Measurements from ENCODE around the gene CCL1. TPM values are rescaled to one million over a fixed set of nuclear protein-coding genes. Genes with fewer than 3 reads are reported as not detected.

CCL1 gene
- total RNA-seq, 1 donor from 2014 or later, result not detected

DNA sequence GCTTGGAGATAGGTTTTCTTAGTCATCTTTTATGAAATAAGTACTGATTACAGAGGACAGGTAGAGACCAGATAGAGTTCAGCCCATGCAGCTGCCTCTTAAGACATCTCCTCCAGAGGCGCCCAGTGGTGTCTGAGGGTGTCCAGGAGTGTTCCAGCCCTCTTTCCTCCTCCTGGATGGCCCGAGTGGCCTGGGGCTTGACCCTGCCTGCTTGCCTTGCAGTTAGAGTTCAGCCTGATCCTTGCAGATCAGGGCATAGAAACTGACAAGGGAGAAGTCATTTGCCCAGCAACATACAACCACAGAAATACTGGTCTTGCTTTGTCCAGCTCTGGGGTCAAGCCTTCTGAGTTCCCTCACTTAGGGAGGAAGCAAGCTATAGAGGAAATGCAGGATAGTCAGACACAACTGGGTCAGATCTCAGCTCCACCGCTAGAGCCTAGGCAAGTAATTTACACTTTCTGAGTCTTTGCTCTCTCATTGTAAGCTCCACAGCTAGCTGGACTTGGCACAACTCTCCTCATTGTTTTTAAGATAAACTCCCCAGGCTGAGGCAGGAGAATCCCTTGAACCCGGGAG, 3.6 kb upstream of the CCL1 start:
- no peaks in the 10 kb centered on the region for H3K4me1 ChIP-seq
- no peaks in the 10 kb centered on the region for H3K79me2 ChIP-seq (ENCODE audit: low read depth)
- no peak overlapping the region for H3K9ac ChIP-seq
- H3F3A ChIP-seq (ENCODE audit: low read depth), result no peaks in the 10 kb centered on the region
- Mint-ChIP-seq H3K4me1 (no peaks in the 10 kb centered on the region), H3K27me3 (ENCODE audit: insufficient read depth, low read depth) (peaks cover 4% of the 10 kb centered on the region), H3K9me3 (no peaks in the 10 kb centered on the region), H3K4me3 (no peak overlapping the region), H3K36me3 (no peaks in the 10 kb centered on the region), H3K27ac (no peak overlapping the region)
- H3K4me2 ChIP-seq, result no peak overlapping the region
- no peaks in the 10 kb centered on the region for H3K9me3 ChIP-seq (ENCODE audit: low read depth)
- TF ChIP-seq, protein P1, sequence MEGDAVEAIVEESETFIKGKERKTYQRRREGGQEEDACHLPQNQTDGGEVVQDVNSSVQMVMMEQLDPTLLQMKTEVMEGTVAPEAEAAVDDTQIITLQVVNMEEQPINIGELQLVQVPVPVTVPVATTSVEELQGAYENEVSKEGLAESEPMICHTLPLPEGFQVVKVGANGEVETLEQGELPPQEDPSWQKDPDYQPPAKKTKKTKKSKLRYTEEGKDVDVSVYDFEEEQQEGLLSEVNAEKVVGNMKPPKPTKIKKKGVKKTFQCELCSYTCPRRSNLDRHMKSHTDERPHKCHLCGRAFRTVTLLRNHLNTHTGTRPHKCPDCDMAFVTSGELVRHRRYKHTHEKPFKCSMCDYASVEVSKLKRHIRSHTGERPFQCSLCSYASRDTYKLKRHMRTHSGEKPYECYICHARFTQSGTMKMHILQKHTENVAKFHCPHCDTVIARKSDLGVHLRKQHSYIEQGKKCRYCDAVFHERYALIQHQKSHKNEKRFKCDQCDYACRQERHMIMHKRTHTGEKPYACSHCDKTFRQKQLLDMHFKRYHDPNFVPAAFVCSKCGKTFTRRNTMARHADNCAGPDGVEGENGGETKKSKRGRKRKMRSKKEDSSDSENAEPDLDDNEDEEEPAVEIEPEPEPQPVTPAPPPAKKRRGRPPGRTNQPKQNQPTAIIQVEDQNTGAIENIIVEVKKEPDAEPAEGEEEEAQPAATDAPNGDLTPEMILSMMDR (IDR thresholded peaks at IDR 0.05), result no peak
- TF ChIP-seq EZH2phosphoT487 (IDR thresholded peaks at IDR 0.05) (no peak), EZH2 (IDR thresholded peaks at IDR 0.05) (no peak)
- H4K20me1 ChIP-seq (ENCODE audit: low read depth), result no peaks in the 10 kb centered on the region
- H2AFZ ChIP-seq (replicated peaks), result no peak overlapping the region
- H3K4me3 ChIP-seq, result no peak overlapping the region
- no peak overlapping the region for H3K27ac ChIP-seq
- DNase-seq (ENCODE audit: low spot score), result no peak
- H3K27me3 ChIP-seq, result no peaks in the 10 kb centered on the region
- no peaks in the 10 kb centered on the region for H3K36me3 ChIP-seq

DNA sequence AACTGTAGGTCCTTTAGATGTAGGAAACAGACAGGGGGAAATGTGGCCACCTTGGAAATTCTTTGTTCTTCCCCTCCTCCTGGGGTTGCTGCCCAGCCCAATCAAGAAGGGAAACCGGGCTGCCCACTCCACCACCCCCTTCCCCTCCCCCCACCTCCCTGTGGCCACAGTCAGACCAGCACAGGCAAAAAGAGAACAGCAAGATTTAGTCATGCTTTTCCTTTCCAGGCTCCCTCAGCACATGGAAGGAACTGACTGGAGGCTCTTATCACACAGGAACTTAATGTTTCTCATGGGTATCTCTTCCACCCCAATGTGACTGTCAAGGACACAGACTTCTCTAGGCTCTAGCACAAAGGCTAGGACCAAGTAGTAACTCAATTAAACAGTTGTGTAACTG, 3.0 kb upstream of the CCL1 start:
- Histone ChIP-seq H3K4me2 (no peak overlapping the region), H3K4me3 (no peak overlapping the region), H3K4me1 (no peaks in the 10 kb centered on the region), H3K36me3 (no peaks in the 10 kb centered on the region), H4K20me1 (ENCODE audit: low read depth) (no peaks in the 10 kb centered on the region), H3K27ac (no peak overlapping the region), H3K9me3 (ENCODE audit: low read depth) (no peaks in the 10 kb centered on the region), H3K9ac (no peak overlapping the region), H3F3A (ENCODE audit: low read depth) (no peaks in the 10 kb centered on the region), H2AFZ (replicated peaks) (no peak overlapping the region), H3K27me3 (no peaks in the 10 kb centered on the region), H3K79me2 (ENCODE audit: low read depth) (no peaks in the 10 kb centered on the region)
- peaks cover 4% of the 10 kb centered on the region for H3K27me3 Mint-ChIP-seq (ENCODE audit: insufficient read depth, low read depth)
- TF ChIP-seq, protein P1 (IDR thresholded peaks at IDR 0.05), result no peak
- TF ChIP-seq EZH2 (IDR thresholded peaks at IDR 0.05) (no peak), EZH2phosphoT487 (IDR thresholded peaks at IDR 0.05) (no peak)
- H3K4me3 Mint-ChIP-seq, result no peak overlapping the region
- H3K4me1 Mint-ChIP-seq, result no peaks in the 10 kb centered on the region
- H3K27ac Mint-ChIP-seq, result no peak overlapping the region
- no peaks in the 10 kb centered on the region for H3K9me3 Mint-ChIP-seq
- H3K36me3 Mint-ChIP-seq, result no peaks in the 10 kb centered on the region
- DNase-seq (ENCODE audit: low spot score), result no peak

DNA sequence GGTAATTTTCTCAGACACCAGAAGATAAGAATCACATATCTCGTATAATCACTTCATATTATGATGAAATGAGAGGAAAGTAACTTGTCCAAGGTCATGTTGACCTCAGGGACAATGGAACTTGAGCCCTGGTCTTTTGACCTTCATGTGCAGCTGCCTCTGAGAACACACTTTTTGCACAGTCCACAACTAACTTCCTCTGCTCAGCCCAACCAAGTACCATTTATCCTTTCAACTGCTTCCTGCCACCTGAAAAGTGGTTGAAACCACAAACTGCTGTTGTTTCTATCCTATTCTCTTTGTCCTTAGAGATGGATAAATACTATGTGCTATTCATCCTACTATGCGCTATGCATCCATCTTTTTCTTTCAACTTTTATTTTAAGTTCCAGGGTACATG, 2.3 kb upstream of the CCL1 start:
- Histone ChIP-seq H3K36me3 (no peaks in the 10 kb centered on the region), H3K9me3 (ENCODE audit: low read depth) (no peaks in the 10 kb centered on the region), H3K27me3 (no peaks in the 10 kb centered on the region), H3K4me3 (no peak overlapping the region), H3K4me1 (no peaks in the 10 kb centered on the region), H3K9ac (no peak overlapping the region), H3K27ac (no peak overlapping the region), H3K79me2 (ENCODE audit: low read depth) (no peaks in the 10 kb centered on the region), H3F3A (ENCODE audit: low read depth) (no peaks in the 10 kb centered on the region), H2AFZ (replicated peaks) (no peak overlapping the region), H4K20me1 (ENCODE audit: low read depth) (no peaks in the 10 kb centered on the region), H3K4me2 (no peak overlapping the region)
- H3K4me1 Mint-ChIP-seq, result no peaks in the 10 kb centered on the region
- H3K9me3 Mint-ChIP-seq, result no peaks in the 10 kb centered on the region
- peaks cover 4% of the 10 kb centered on the region for H3K27me3 Mint-ChIP-seq (ENCODE audit: insufficient read depth, low read depth)
- DNase-seq (ENCODE audit: low spot score), result no peak
- no peak overlapping the region for H3K4me3 Mint-ChIP-seq
- TF ChIP-seq, protein P1 (IDR thresholded peaks at IDR 0.05), result no peak
- TF ChIP-seq EZH2phosphoT487 (IDR thresholded peaks at IDR 0.05) (no peak), EZH2 (IDR thresholded peaks at IDR 0.05) (no peak)
- no peak overlapping the region for H3K27ac Mint-ChIP-seq
- no peaks in the 10 kb centered on the region for H3K36me3 Mint-ChIP-seq
